ENCODE results near the gene SLC16A5. TPM values are rescaled to one million over a fixed set of nuclear protein-coding genes. Genes with fewer than 3 reads are reported as not detected.

SLC16A5 gene
- total RNA-seq, 1 experiment from 2014 or later, result 17.1 TPM

DNA sequence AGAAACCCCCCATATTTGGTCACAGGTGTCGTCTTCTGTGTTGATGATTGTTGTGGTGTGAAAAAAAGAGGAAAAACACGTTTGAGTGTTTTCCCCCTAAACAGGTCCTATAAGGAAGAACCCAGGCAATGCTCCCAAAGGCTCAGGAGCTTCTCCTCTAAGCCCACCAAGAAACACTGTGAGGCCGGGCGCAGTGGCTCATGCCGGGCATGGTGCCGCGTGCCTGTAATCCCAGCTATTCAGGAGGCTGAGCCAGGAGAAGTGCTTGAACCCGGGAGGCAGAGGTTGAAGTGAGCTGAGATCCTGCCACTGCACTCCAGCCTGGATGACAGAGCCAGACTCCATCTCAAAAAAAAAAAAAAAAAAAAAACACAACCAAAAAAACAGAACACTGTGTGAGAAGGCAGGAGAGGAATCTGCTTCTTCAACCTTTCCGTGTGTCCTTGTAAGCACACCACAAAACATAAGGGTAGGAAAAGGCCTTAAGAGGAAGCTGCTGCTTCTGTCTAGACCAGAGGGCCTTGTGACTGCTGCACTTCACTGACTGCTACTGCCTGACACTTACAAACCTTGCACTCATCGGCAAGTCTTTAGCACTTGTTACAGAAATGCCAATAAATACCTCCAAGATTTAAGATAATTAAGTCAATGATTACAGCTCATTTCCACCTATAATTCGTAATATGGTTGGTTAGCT, 57.2 kb downstream of the SLC16A5 start:
- Mint-ChIP-seq H3K4me3 (no peak overlapping the region), H3K9me3 (no peaks in the 10 kb centered on the region), H3K27me3 (ENCODE audit: low read depth) (no peaks in the 10 kb centered on the region; the same call in 1 of the 2 replicates), H3K36me3 (ENCODE audit: insufficient read depth in 1 of 3, low read depth in 3 of 3) (peaks cover 68 to 90% (median 89%) of the 10 kb centered on the region in 3 experiments), H3K4me1 (peaks cover 3 to 5% of the 10 kb centered on the region in 2 experiments), H3K27ac (no peak overlapping the region; a peak in 1 of 7 replicates)
- Histone ChIP-seq H3K27ac (ENCODE audit: insufficient read length, low read depth, low read length) (no peak overlapping the region), H2BK12ac (ENCODE audit: insufficient read length, low read depth, low read length) (no peak overlapping the region), H3K9ac (ENCODE audit: extremely low read depth, insufficient read length, low read length) (no peak overlapping the region), H3K18ac (ENCODE audit: insufficient read length, low read depth, low read length) (no peak overlapping the region), H3K23ac (ENCODE audit: insufficient read length, low read depth, low read length) (no peak overlapping the region), H3K9me3 (ENCODE audit: control insufficient read depth, low read depth, low read length) (no peaks in the 10 kb centered on the region), H2AFZ (ENCODE audit: low read length) (no peak overlapping the region), H3K23me2 (ENCODE audit: insufficient read length, low read depth, low read length, poor library complexity, severe bottlenecking) (no peaks in the 10 kb centered on the region), H3K27me3 (ENCODE audit: insufficient read depth, low read length) (no peaks in the 10 kb centered on the region), H4K8ac (replicated peaks; ENCODE audit: insufficient read length, low read depth, low read length) (no peak overlapping the region), H2BK120ac (ENCODE audit: low read depth, low read length, poor library complexity, severe bottlenecking) (no peak overlapping the region), H3K4me1 (ENCODE audit: insufficient read depth, low read length) (no peaks in the 10 kb centered on the region; the same call in 1 of the 2 replicates), H2BK15ac (ENCODE audit: low read depth, low read length) (no peak overlapping the region), H3K14ac (ENCODE audit: insufficient read depth, low read length) (no peak overlapping the region), H3T11ph (ENCODE audit: low read length) (no peak overlapping the region), H3K4ac (ENCODE audit: low read depth, low read length) (no peak overlapping the region), H3K4me2 (ENCODE audit: insufficient read depth, insufficient read length, low read length) (no peak overlapping the region), H3K56ac (ENCODE audit: insufficient read length, low read depth, low read length) (no peak overlapping the region), H2AK5ac (ENCODE audit: insufficient read length, low read length) (no peak overlapping the region), H4K20me1 (ENCODE audit: control insufficient read depth, insufficient read depth, insufficient read length) (no peaks in the 10 kb centered on the region), H2BK20ac (ENCODE audit: low read depth, low read length, poor library complexity, severe bottlenecking) (no peak overlapping the region), H4K91ac (ENCODE audit: insufficient read length, low read depth, low read length) (no peak overlapping the region), H4K5ac (ENCODE audit: insufficient read length, low read depth, low read length) (no peak overlapping the region), H3K79me2 (ENCODE audit: insufficient read depth, low read length) (peaks cover 8% of the 10 kb centered on the region; the same call in 1 of the 2 replicates), H2BK5ac (ENCODE audit: insufficient read length, low read length) (no peak overlapping the region), H3K79me1 (ENCODE audit: insufficient read depth, low read depth, low read length, poor library complexity, severe bottlenecking) (peaks cover 16% of the 10 kb centered on the region)
- DNase-seq, result no peak
- WGBS (ENCODE audit: extremely low coverage, insufficient read length, low lambda C conversion rate), result no CpG with 5 or more reads among the region's 11 CpGs
- TF ChIP-seq CTCF (conservative IDR thresholded peaks at IDR 0.05), result no peak
